K562 (cell line): ENCODE results near the gene TMC4. TPM values are rescaled to one million over a fixed set of nuclear protein-coding genes. Genes with fewer than 3 reads are reported as not detected.
A peak's percentile ranks its signal among the peaks of the same experiment; 100 is the strongest.

ENCODE experiments used
- ATAC-seq: fragments of 200-7000 bp; cut with Tn5 transposase; 3 replicates; pipeline ENCODE4 v1.9.1; 2020; ENCODE audit warnings: moderate library complexity
- BruUV-seq: library from RNA; stranded (reverse); fragments of 400-500 nt; replicated peaks from 2 replicates; lab custom pipeline; 2021; lab: Mats Ljungman, UMichigan
- CTCF ChIA-PET: fragments of 300-600 bp; formaldehyde crosslinking; extraction: SDS; loops from one replicate; lab custom pipeline; 2021; ENCODE audit warnings: low intra/inter-chr PET ratio; lab: Yijun Ruan, JAX
- POLR2A ChIA-PET: fragments of 300-600, 350-650 bp; sonication (Branson Sonifier 250); formaldehyde crosslinking; extraction: SDS; loops from one replicate; lab custom pipeline; 2021; ENCODE audit warnings: antibody characterized with exemption, inconsistent platforms; lab: Yijun Ruan, JAX
- DNase-seq, 4 experiments: peaks; one replicate each; pipeline versions ENCODE4 v3.0.0 to v3.0.0-alpha.2; 2011 to 2018; ENCODE audit warnings: low spot score in 3 of 4, mixed read lengths in 3 of 4; ENCODE audit errors: extremely low read depth in 1 of 4
- FAIRE-seq: peaks from 2 replicates; lab custom pipeline; 2011; peaks lifted over from hg19 to GRCh38; lab: Jason Lieb, UNC
- H2AFZ ChIP-seq: 2 replicates; pipeline ENCODE4 v1.6.0; 2011; ENCODE audit warnings: low read depth, low read length, control low read depth, inconsistent platforms
- H3K27ac ChIP-seq: fragments of 200-600 bp; 3 replicates; pipeline ENCODE4 v1.8.0; 2011; ENCODE audit warnings: low read depth, mild to moderate bottlenecking, control low read depth, inconsistent platforms, low read length, moderate library complexity, mixed read lengths; ENCODE audit errors: extremely low read depth
- H3K27me3 ChIP-seq, 2 experiments: fragments of 300-600 bp in 1 of 2; 2 replicates in 1 of 2; 3 replicates in 1 of 2; pipeline versions ENCODE4 v1.6.0 to v1.8.0; 2011; ENCODE audit warnings: inconsistent platforms in 2 of 2, low read length in 2 of 2, mild to moderate bottlenecking in 1 of 2, mixed read lengths in 1 of 2, moderate library complexity in 1 of 2; ENCODE audit not compliant: control insufficient read depth in 2 of 2, insufficient read depth in 2 of 2
- H3K36me3 ChIP-seq: fragments of 300-600 bp; 3 replicates; pipeline ENCODE4 v1.8.0; 2011; ENCODE audit warnings: mild to moderate bottlenecking, low read length, inconsistent platforms; ENCODE audit not compliant: control insufficient read depth, insufficient read depth
- H3K4me1 ChIP-seq, 2 experiments: fragments of 200-600 bp in 1 of 2; replicated peaks in 1 of 2; 2 replicates in 1 of 2; 3 replicates in 1 of 2; pipeline versions ENCODE4 v1.5.1 to v1.8.0; 2011; ENCODE audit warnings: inconsistent platforms in 2 of 2, low read length in 2 of 2, mild to moderate bottlenecking in 1 of 2, mixed read lengths in 1 of 2, moderate library complexity in 1 of 2; ENCODE audit not compliant: control insufficient read depth in 2 of 2, insufficient read depth in 2 of 2
- H3K4me2 ChIP-seq: 2 replicates; pipeline ENCODE4 v1.6.1; 2011; ENCODE audit warnings: low read length, control low read depth, inconsistent platforms, mixed read lengths; ENCODE audit not compliant: insufficient read depth
- H3K4me3 ChIP-seq: fragments of 200-600 bp; sonication (generic), shearing (Covaris generic); 2 replicates; pipeline ENCODE4 v1.5.1; 2016; ENCODE audit warnings: control low read depth, inconsistent platforms
- H3K79me2 ChIP-seq: fragments of 200-600 bp; 3 replicates; pipeline ENCODE4 v1.8.0; 2011; ENCODE audit warnings: low read length, inconsistent platforms; ENCODE audit not compliant: control insufficient read depth, insufficient read depth
- H3K9ac ChIP-seq, 2 experiments: 2 replicates each; pipeline versions ENCODE4 v1.6.0 to v1.6.1; 2011; ENCODE audit warnings: low read depth in 2 of 2, low read length in 2 of 2, control low read depth in 1 of 2, inconsistent platforms in 1 of 2, mild to moderate bottlenecking in 1 of 2, mixed read lengths in 1 of 2; ENCODE audit not compliant: insufficient read depth in 1 of 2
- H3K9me1 ChIP-seq: one replicate; pipeline ENCODE4 v1.6.0; 2011; ENCODE audit warnings: inconsistent platforms, mild to moderate bottlenecking, low read length, moderate library complexity; ENCODE audit not compliant: control insufficient read depth, insufficient read depth
- H3K9me3 ChIP-seq: replicated peaks from 2 replicates; pipeline ENCODE4 v1.5.1; 2011; ENCODE audit warnings: low read depth, low read length, inconsistent platforms; ENCODE audit not compliant: control insufficient read depth, insufficient read depth
- H4K20me1 ChIP-seq: replicated peaks from 2 replicates; pipeline ENCODE4 v1.6.1; 2011; ENCODE audit warnings: low read length, inconsistent platforms, mixed read lengths; ENCODE audit not compliant: control insufficient read depth, insufficient read depth
- KDM2B ChIP-seq: fragments of 250-450 bp; sonication (Bioruptor Pico); IDR thresholded peaks from 2 replicates; pipeline ENCODE4 v1.8.0; 2021; ENCODE audit warnings: mild to moderate bottlenecking, moderate library complexity
- NCOA2 ChIP-seq, 2 experiments: fragments of 450-650 bp; IDR thresholded peaks; 2 replicates each; pipeline ENCODE4 v1.6.1; 2018; ENCODE audit warnings: mild to moderate bottlenecking in 2 of 2, moderate library complexity in 1 of 2; ENCODE audit not compliant: partially characterized antibody in 2 of 2
- NFRKB ChIP-seq: fragments of 450-650 bp; IDR thresholded peaks from 2 replicates; pipeline ENCODE4 v1.6.1; 2016; ENCODE audit warnings: low read depth
- POLR2A ChIP-seq: fragments of 450-650 bp; conservative IDR thresholded peaks from 2 replicates; pipeline ENCODE4 v1.6.1; 2016
- U2AF1 ChIP-seq: fragments of 200-400 bp; formaldehyde crosslinking; optimal IDR thresholded peaks from 2 replicates; pipeline ENCODE3; 2017; ENCODE audit warnings: mild to moderate bottlenecking, low read depth, low read length, moderate library complexity
- ZNF143 ChIP-seq: sonication (generic); formaldehyde crosslinking; IDR thresholded peaks from 2 replicates; pipeline ENCODE4 v1.9.0; 2022; ENCODE audit warnings: mild to moderate bottlenecking, missing genetic modification reagents
- WGBS: fragments of 100-300 bp; shearing (Covaris generic); methylation state at CpG from one replicate; pipeline ENCODE4 v1.1.6; 2016; ENCODE audit warnings: low coverage, mixed read lengths; ENCODE audit not compliant: insufficient coverage; ENCODE audit errors: missing lambda C conversion rate; 5-methylcytosine and 5-hydroxymethylcytosine counted together
- in situ Hi-C: fragments of 300-500 bp; cut with MboI; formaldehyde crosslinking; loops from 4 replicates; pipeline ENCODE4 v1.15.0; 2018; ENCODE audit warnings: inconsistent platforms, mixed read lengths
- intact Hi-C: fragments of 100-400 bp; cut with micrococcal nuclease; formaldehyde crosslinking; loops from 2 replicates; pipeline ENCODE4 v1.14.2; 2022
- polyA plus RNA-seq, 8 experiments: library from polyadenylated mRNA; depleted of rRNA in 4 of 8; stranded (reverse) in 5 of 8; unstranded in 3 of 8; fragments of >200 nt; fragmentation: Nextera tagmentation in 2 of 8; fragmentation: Illumina TruSeq in 1 of 8; extraction: Ambion mirVana in 2 of 8; extraction: Trizol in 1 of 8; gene quantifications; 2 replicates each; pipeline versions ENCODE4 v1.2.1 to v1.2.3, GENCODE V29; 2011 to 2014; ENCODE audit warnings: inconsistent platforms in 1 of 8, missing spikeins in 1 of 8
- total RNA-seq, 7 experiments: library from RNA; depleted of rRNA in 6 of 7; stranded (reverse); fragments of >200 nt in 6 of 7; fragmentation: Illumina TruSeq in 2 of 7; extraction: Trizol in 2 of 7; gene quantifications; 2 replicates each; pipeline versions ENCODE4 v1.2.1 to v1.2.3, GENCODE V29; 2011 to 2021; ENCODE audit warnings: low replicate concordance in 1 of 7
- TF ChIP-seq, protein P1 (sequence below): fragments of 450-650 bp; formaldehyde crosslinking; IDR thresholded peaks from 2 replicates; pipeline ENCODE4 v1.4.0; 2020; ENCODE audit warnings: mild to moderate bottlenecking, mixed read lengths

Gene TMC4
- total and polyA plus RNA-seq, 9 of the 15 experiments (the other 6 are each of a cell fraction or from before 2014, with no cell fraction given): 0.12 to 0.79 (median 0.36) TPM; not detected in 2

- TF ChIP-seq ZNF143 (CRISPR knock-in tag) (0 out of 2 replicates have a peak, but pooled peaks have one; percentile 10), NCOA2 (IDR thresholded peaks at IDR 0.05; ENCODE audit: partially characterized antibody in 2 of 2) (no peak), KDM2B (0 out of 2 replicates have a peak, but pooled peaks have one; percentile 3), U2AF1 (no peak)
These were observed 14.1 kb downstream of the TMC4 start (continued) for GRCh38 chr19:54158812-54159351.

DNA sequence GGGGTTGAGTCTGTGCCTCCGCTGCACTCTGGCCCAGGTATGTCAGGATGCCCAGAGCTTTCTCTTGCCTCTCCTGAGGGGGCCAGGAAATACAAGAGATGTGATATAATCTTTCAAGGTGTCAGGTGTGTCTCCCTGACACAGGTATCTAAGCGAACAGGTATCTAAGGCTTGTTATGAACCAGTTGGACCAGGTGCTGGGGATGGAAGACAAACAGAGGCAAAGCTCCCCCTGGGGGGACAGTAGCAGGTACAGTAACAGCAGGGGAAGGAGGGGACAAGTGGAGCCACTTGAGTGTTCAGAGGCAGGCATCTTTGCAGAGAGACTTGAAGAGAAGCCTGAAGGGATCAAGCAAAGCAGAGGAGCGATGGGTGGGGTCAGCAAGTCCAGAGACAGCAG, 16.0 kb downstream of the TMC4 start:
- Histone ChIP-seq H3K4me2 (no peak overlapping the region), H3K79me2 (peaks cover 18% of the 10 kb centered on the region; the same call in 2 of the 3 replicates), H4K20me1 (no peaks in the 10 kb centered on the region; the same call in 1 of the 2 replicates), H2AFZ (no peak overlapping the region), H3K4me1 (peaks cover 15 to 28% of the 10 kb centered on the region in 2 experiments), H3K9me3 (no peaks in the 10 kb centered on the region), H3K9ac (no peak overlapping the region; a peak in 1 of 4 replicates), H3K27ac (no peak overlapping the region), H3K27me3 (no peaks in the 10 kb centered on the region), H3K9me1 (no peaks in the 10 kb centered on the region), H3K4me3 (no peak overlapping the region), H3K36me3 (peaks cover 64% of the 10 kb centered on the region)
- CTCF ChIA-PET: no interaction called here
- FAIRE-seq (no peak), ATAC-seq (no peak), DNase-seq (no peak)
- intact Hi-C loops (no loop called here), in situ Hi-C loops (no loop called here)
- POLR2A ChIA-PET: interaction anchor here (0.7 to 1.7 kb wide), 3 partner anchors 12 to 20 kb away, joined by 3 to 6 read pairs (median 3); partner anchors contain the start of gene CNOT3
- 90% methylated on average over 3 of the region's 3 CpGs for WGBS
- BruUV-seq: no TSS peak
- TF ChIP-seq NFRKB (no peak), POLR2A (peak; percentile 5; the same call in 1 of the 2 replicates)
- TF ChIP-seq, protein P1, sequence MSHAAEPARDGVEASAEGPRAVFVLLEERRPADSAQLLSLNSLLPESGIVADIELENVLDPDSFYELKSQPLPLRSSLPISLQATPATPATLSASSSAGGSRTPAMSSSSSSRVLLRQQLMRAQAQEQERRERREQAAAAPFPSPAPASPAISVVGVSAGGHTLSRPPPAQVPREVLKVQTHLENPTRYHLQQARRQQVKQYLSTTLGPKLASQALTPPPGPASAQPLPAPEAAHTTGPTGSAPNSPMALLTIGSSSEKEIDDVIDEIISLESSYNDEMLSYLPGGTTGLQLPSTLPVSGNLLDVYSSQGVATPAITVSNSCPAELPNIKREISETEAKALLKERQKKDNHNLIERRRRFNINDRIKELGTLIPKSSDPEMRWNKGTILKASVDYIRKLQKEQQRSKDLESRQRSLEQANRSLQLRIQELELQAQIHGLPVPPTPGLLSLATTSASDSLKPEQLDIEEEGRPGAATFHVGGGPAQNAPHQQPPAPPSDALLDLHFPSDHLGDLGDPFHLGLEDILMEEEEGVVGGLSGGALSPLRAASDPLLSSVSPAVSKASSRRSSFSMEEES (CRISPR knock-in tag): no peak
